G401.6 (cell line): ENCODE measurements around the gene CACNG3.

Source experiments
- FAIRE-seq: peaks from 2 replicates; lab custom pipeline; 2012; peaks lifted over from hg19 to GRCh38; lab: Jason Lieb, UNC

CACNG3 gene

GRCh38 chr16:24396350-24397271 is 140.5 kb downstream of the CACNG3 start:
- no peak for FAIRE-seq

GRCh38 chr16:24409045-24409444 is 152.9 kb downstream of the CACNG3 start:
- FAIRE-seq, result no peak
